GM12878 (cell line): ENCODE data around the gene LIM2. TPM values are rescaled to one million over a fixed set of nuclear protein-coding genes. Genes with fewer than 3 reads are reported as not detected.

ENCODE experiments used
- CHD1 ChIP-seq: IDR thresholded peaks from 2 replicates; pipeline ENCODE4 v1.6.1; 2012; ENCODE audit warnings: low read depth, low read length, improper control_type of control experiment
- CREM ChIP-seq: IDR thresholded peaks from 2 replicates; pipeline ENCODE4 v1.6.1; 2014; ENCODE audit warnings: antibody characterized with exemption, low read depth
- EED ChIP-seq: sonication (generic); IDR thresholded peaks from 2 replicates; pipeline ENCODE4 v1.6.1; 2016; ENCODE audit warnings: antibody characterized with exemption, low read depth
- EP300 ChIP-seq, 2 experiments: fragments of 150-350 bp in 1 of 2; IDR thresholded peaks; 2 replicates each; pipeline ENCODE4 v1.6.1; 2011 to 2012; ENCODE audit warnings: low read depth in 2 of 2, low read length in 2 of 2, borderline replicate concordance in 1 of 2, improper control_type of control experiment in 1 of 2, inconsistent platforms in 1 of 2; ENCODE audit not compliant: control insufficient read depth in 1 of 2
- ETV6 ChIP-seq, 2 experiments: fragments of 450-650 bp in 1 of 2; IDR thresholded peaks in 1 of 2; conservative IDR thresholded peaks in 1 of 2; 2 replicates each; pipeline ENCODE4 v1.6.1; 2014; ENCODE audit warnings: antibody characterized with exemption in 1 of 2, borderline replicate concordance in 1 of 2, low read depth in 1 of 2, mild to moderate bottlenecking in 1 of 2, moderate library complexity in 1 of 2
- KLF5 ChIP-seq: fragments of 450-650 bp; IDR thresholded peaks from 2 replicates; pipeline ENCODE4 v1.6.1; 2014; ENCODE audit warnings: mild to moderate bottlenecking; ENCODE audit not compliant: partially characterized antibody
- NFIC ChIP-seq: IDR thresholded peaks from 2 replicates; pipeline ENCODE4 v1.6.1; 2012; ENCODE audit warnings: low read depth, mild to moderate bottlenecking, inconsistent platforms, low read length, moderate library complexity
- SMARCA5 ChIP-seq: fragments of 450-650 bp; IDR thresholded peaks from 2 replicates; pipeline ENCODE4 v1.6.1; 2017; ENCODE audit warnings: mild to moderate bottlenecking
- SP1 ChIP-seq: IDR thresholded peaks from one replicate; pipeline ENCODE4 v1.6.1; 2011; ENCODE audit warnings: low read depth, low read length
- STAT1 ChIP-seq: fragments of 450-650 bp; conservative IDR thresholded peaks from 2 replicates; pipeline ENCODE4 v1.6.1; 2014; ENCODE audit warnings: antibody characterized with exemption, mild to moderate bottlenecking
- TAF1 ChIP-seq: IDR thresholded peaks from 2 replicates; pipeline ENCODE4 v1.6.1; 2011; ENCODE audit warnings: mild to moderate bottlenecking, low read depth, low read length, borderline replicate concordance
- TARDBP ChIP-seq: IDR thresholded peaks from 2 replicates; pipeline ENCODE4 v1.6.1; 2016; ENCODE audit warnings: borderline replicate concordance
- TBL1XR1 ChIP-seq: IDR thresholded peaks from 2 replicates; pipeline ENCODE4 v1.6.1; 2012; ENCODE audit warnings: low read depth, low read length, improper control_type of control experiment
- TCF3 ChIP-seq: IDR thresholded peaks from 2 replicates; pipeline ENCODE4 v1.6.1; 2012; ENCODE audit warnings: low read depth, mild to moderate bottlenecking, low read length, borderline replicate concordance; ENCODE audit not compliant: insufficient read depth
- ZNF274 ChIP-seq: IDR thresholded peaks from one replicate; pipeline ENCODE4 v1.8.0; 2011; ENCODE audit not compliant: insufficient read length, insufficient read depth
- polyA plus RNA-seq, 11 experiments: library from polyadenylated mRNA; depleted of rRNA in 4 of 11; unstranded in 6 of 11; stranded (reverse) in 5 of 11; fragments of >200 nt; fragmentation: Nextera tagmentation in 4 of 11; fragmentation: Illumina TruSeq in 1 of 11; extraction: Ambion mirVana in 4 of 11; extraction: Trizol in 1 of 11; gene quantifications; 1 replicate in 1 of 11; 2 replicates in 10 of 11; pipeline versions ENCODE4 v1.2.1 to v1.2.3, GENCODE V29; 2011 to 2016; ENCODE audit warnings: inconsistent platforms in 2 of 11, missing spikeins in 2 of 11, low read depth in 1 of 11
- total RNA-seq, 4 experiments: library from RNA; depleted of rRNA in 3 of 4; stranded (reverse); fragments of >200 nt in 3 of 4; fragmentation: Illumina TruSeq in 1 of 4; extraction: Trizol in 1 of 4; gene quantifications; 2 replicates each; pipeline versions ENCODE4 v1.2.1 to v1.2.3, GENCODE V29; 2013 to 2021
- TF ChIP-seq, protein P1 (sequence below): fragments of 450-650 bp; IDR thresholded peaks from 2 replicates; pipeline ENCODE4 v1.6.1; 2018; ENCODE audit warnings: borderline replicate concordance, mild to moderate bottlenecking; ENCODE audit not compliant: partially characterized antibody
- TF ChIP-seq, protein P2 (sequence below): fragments of 450-650 bp; IDR thresholded peaks from 2 replicates; pipeline ENCODE4 v1.6.1; 2016; ENCODE audit warnings: mild to moderate bottlenecking
- TF ChIP-seq, protein P3 (sequence below): IDR thresholded peaks from 2 replicates; pipeline ENCODE4 v1.6.1; 2012; ENCODE audit warnings: low read depth, low read length, improper control_type of control experiment
- TF ChIP-seq, protein P4 (sequence below): fragments of 450-650 bp; IDR thresholded peaks from 2 replicates; pipeline ENCODE4 v1.6.1; 2017; ENCODE audit warnings: mild to moderate bottlenecking
- TF ChIP-seq, protein P5 (sequence below): fragments of 450-650 bp; IDR thresholded peaks from 2 replicates; pipeline ENCODE4 v1.6.1; 2018; ENCODE audit warnings: mild to moderate bottlenecking, low read depth, moderate library complexity; ENCODE audit not compliant: partially characterized antibody

LIM2 gene
- total and polyA plus RNA-seq, 10 of the 15 experiments (the other 5 are each of a cell fraction or from before 2014, with no cell fraction given): not detected

DNA sequence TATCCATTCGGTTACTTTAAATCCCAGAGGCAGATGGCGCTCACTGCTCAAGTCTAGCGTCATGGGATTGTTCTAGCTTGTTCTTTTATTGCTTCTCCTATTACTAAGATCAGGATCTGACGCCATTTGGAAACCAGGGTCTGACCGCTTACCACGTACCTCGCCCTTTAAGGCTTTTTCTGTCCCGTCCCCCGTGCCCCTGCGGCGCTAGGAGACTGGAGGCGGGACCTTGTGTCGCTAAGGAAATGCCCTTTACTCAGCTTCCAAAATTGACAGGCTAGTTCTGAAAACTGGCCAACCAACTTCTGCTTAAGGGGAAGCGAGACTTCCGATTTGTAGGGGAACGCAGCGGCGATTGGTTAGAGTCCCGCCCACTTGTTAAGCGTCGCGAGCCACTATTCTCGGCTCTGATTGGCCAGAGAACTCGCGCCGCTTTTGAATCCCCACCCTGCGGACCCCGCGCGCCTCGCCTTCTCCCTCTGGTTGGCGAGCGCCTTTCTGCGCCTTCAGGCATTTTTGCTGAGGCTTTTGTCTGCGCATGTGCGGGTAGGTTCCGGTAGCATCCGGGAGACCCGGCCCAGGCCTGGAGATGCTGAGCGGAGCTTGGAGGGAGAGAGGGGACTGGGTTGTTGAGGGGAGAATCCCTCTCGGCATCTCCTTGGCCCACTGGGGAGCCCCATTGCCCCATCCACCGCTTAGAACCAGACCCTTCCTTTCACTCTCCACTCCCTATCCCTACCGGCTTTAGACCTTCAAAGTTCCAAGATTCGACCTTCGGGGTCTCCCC lies 6.5 kb upstream of the LIM2 start (continued):
- TF ChIP-seq ETV6 (conservative IDR thresholded peaks at IDR 0.05 in 1 of 2, IDR thresholded peaks at IDR 0.05 in 1 of 2; ENCODE audit: borderline replicate concordance in 1 of 2, low read depth in 1 of 2) (peak in 1 of 2 experiments; percentile 8; a peak in 1 of 4 replicates), ZNF274 (no peak), SMARCA5 (no peak), TAF1 (no peak; the same call in 1 of the 2 replicates), STAT1 (no peak), TBL1XR1 (0 out of 2 replicates have a peak, but pooled peaks have one; percentile 46), TARDBP (no peak), TCF3 (no peak), EP300 (IDR thresholded peaks at IDR 0.05; ENCODE audit: borderline replicate concordance in 1 of 2, control insufficient read depth in 1 of 2, low read depth in 2 of 2, low read length in 2 of 2) (peak in 1 of 2 experiments; percentile 66; a peak in 2 of 4 replicates), KLF5 (peak; percentile 24), CREM (peak; percentile 73), SP1 (peak; percentile 94), EED (peak; percentile 71), CHD1 (no peak), NFIC (peak; percentile 51; the same call in 1 of the 2 replicates)
- TF ChIP-seq, protein P1, sequence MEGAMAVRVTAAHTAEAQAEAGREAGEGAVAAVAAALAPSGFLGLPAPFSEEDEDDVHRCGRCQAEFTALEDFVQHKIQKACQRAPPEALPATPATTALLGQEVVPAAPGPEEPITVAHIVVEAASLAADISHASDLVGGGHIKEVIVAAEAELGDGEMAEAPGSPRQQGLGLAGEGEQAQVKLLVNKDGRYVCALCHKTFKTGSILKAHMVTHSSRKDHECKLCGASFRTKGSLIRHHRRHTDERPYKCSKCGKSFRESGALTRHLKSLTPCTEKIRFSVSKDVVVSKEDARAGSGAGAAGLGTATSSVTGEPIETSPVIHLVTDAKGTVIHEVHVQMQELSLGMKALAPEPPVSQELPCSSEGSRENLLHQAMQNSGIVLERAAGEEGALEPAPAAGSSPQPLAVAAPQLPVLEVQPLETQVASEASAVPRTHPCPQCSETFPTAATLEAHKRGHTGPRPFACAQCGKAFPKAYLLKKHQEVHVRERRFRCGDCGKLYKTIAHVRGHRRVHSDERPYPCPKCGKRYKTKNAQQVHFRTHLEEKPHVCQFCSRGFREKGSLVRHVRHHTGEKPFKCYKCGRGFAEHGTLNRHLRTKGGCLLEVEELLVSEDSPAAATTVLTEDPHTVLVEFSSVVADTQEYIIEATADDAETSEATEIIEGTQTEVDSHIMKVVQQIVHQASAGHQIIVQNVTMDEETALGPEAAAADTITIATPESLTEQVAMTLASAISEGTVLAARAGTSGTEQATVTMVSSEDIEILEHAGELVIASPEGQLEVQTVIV: peak; percentile 86
- TF ChIP-seq, protein P2, sequence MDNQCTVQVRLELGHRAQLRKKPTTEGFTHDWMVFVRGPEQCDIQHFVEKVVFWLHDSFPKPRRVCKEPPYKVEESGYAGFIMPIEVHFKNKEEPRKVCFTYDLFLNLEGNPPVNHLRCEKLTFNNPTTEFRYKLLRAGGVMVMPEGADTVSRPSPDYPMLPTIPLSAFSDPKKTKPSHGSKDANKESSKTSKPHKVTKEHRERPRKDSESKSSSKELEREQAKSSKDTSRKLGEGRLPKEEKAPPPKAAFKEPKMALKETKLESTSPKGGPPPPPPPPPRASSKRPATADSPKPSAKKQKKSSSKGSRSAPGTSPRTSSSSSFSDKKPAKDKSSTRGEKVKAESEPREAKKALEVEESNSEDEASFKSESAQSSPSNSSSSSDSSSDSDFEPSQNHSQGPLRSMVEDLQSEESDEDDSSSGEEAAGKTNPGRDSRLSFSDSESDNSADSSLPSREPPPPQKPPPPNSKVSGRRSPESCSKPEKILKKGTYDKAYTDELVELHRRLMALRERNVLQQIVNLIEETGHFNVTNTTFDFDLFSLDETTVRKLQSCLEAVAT: 0 out of 2 replicates have a peak, but pooled peaks have one; percentile 28
- TF ChIP-seq, protein P3, sequence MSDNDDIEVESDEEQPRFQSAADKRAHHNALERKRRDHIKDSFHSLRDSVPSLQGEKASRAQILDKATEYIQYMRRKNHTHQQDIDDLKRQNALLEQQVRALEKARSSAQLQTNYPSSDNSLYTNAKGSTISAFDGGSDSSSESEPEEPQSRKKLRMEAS: peak; percentile 97
- TF ChIP-seq, protein P4, sequence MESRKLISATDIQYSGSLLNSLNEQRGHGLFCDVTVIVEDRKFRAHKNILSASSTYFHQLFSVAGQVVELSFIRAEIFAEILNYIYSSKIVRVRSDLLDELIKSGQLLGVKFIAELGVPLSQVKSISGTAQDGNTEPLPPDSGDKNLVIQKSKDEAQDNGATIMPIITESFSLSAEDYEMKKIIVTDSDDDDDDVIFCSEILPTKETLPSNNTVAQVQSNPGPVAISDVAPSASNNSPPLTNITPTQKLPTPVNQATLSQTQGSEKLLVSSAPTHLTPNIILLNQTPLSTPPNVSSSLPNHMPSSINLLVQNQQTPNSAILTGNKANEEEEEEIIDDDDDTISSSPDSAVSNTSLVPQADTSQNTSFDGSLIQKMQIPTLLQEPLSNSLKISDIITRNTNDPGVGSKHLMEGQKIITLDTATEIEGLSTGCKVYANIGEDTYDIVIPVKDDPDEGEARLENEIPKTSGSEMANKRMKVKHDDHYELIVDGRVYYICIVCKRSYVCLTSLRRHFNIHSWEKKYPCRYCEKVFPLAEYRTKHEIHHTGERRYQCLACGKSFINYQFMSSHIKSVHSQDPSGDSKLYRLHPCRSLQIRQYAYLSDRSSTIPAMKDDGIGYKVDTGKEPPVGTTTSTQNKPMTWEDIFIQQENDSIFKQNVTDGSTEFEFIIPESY: no peak
- TF ChIP-seq, protein P5, sequence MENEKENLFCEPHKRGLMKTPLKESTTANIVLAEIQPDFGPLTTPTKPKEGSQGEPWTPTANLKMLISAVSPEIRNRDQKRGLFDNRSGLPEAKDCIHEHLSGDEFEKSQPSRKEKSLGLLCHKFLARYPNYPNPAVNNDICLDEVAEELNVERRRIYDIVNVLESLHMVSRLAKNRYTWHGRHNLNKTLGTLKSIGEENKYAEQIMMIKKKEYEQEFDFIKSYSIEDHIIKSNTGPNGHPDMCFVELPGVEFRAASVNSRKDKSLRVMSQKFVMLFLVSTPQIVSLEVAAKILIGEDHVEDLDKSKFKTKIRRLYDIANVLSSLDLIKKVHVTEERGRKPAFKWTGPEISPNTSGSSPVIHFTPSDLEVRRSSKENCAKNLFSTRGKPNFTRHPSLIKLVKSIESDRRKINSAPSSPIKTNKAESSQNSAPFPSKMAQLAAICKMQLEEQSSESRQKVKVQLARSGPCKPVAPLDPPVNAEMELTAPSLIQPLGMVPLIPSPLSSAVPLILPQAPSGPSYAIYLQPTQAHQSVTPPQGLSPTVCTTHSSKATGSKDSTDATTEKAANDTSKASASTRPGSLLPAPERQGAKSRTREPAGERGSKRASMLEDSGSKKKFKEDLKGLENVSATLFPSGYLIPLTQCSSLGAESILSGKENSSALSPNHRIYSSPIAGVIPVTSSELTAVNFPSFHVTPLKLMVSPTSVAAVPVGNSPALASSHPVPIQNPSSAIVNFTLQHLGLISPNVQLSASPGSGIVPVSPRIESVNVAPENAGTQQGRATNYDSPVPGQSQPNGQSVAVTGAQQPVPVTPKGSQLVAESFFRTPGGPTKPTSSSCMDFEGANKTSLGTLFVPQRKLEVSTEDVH: no peak
